Effector memory CD8-positive, alpha-beta T cell (primary cell): ENCODE results near the gene APOO.
"Not testable (repeated sequence)": the region's sequence is repeated elsewhere in the genome, so short reads cannot be mapped to it uniquely, and the experiment has no call there.

ENCODE experiments used
- ATAC-seq: fragments of 150-1000 bp; cut with Tn5 transposase; replicated peaks from 2 replicates; pipeline ENCODE4 v1.10.0; 2021; ENCODE audit warnings: mild to moderate bottlenecking, moderate library complexity
- DNase-seq, 3 experiments: peaks; one replicate each; pipeline ENCODE4 v3.0.0; 2021
- H3K27ac Mint-ChIP-seq, 2 donors: one replicate each; pipeline ENCODE4 v1.8.0; 2022; ENCODE audit warnings: mild to moderate bottlenecking in 2 of 2, mixed read lengths in 2 of 2, moderate library complexity in 2 of 2
- H3K27me3 Mint-ChIP-seq, 2 donors: one replicate each; pipeline ENCODE4 v1.8.0; 2022; ENCODE audit warnings: mixed read lengths in 2 of 2
- H3K36me3 Mint-ChIP-seq: one replicate; pipeline ENCODE4 v1.8.0; 2022; ENCODE audit warnings: mild to moderate bottlenecking, moderate library complexity, mixed read lengths; ENCODE audit not compliant: insufficient read depth
- H3K4me1 Mint-ChIP-seq, 2 donors: one replicate each; pipeline ENCODE4 v1.8.0; 2022; ENCODE audit warnings: low read depth in 2 of 2, mixed read lengths in 2 of 2
- H3K4me3 Mint-ChIP-seq, 2 donors: one replicate each; pipeline ENCODE4 v1.8.0; 2022; ENCODE audit warnings: mild to moderate bottlenecking in 2 of 2, mixed read lengths in 2 of 2, moderate library complexity in 2 of 2
- H3K9me3 Mint-ChIP-seq, 2 donors: one replicate each; pipeline ENCODE4 v1.8.0; 2022; ENCODE audit warnings: mixed read lengths in 2 of 2

APOO gene

GRCh38 chrX:23864742-23865326 is 42.9 kb downstream of the APOO start:
- no peak for ATAC-seq
- Mint-ChIP-seq H3K9me3 (no peaks in the 10 kb centered on the region), H3K4me1 (no peaks in the 10 kb centered on the region), H3K4me3 (no peak overlapping the region), H3K27me3 (no peaks in the 10 kb centered on the region), H3K27ac (no peak overlapping the region), H3K36me3 (no peaks in the 10 kb centered on the region)
- DNase-seq: no peak

- not testable (repeated sequence) for H3K27me3 Mint-ChIP-seq, ATAC-seq, H3K4me3 Mint-ChIP-seq, DNase-seq, H3K4me1 Mint-ChIP-seq, H3K9me3 Mint-ChIP-seq, H3K36me3 Mint-ChIP-seq
- H3K27ac Mint-ChIP-seq: peak overlapping the region in 1 of 2 donors; percentile 77
Measured at GRCh38 chrX:23861952-23862351, 45.8 kb downstream of the APOO start.

- no peaks in the 10 kb centered on the region for H3K4me1 Mint-ChIP-seq
- H3K4me3 Mint-ChIP-seq: no peak overlapping the region
- no peak for DNase-seq
- H3K36me3 Mint-ChIP-seq: peaks cover 4% of the 10 kb centered on the region
- no peaks in the 10 kb centered on the region for H3K9me3 Mint-ChIP-seq
- H3K27me3 Mint-ChIP-seq: no peaks in the 10 kb centered on the region
- no peak for ATAC-seq
- H3K27ac Mint-ChIP-seq: peak overlapping the region in 1 of 2 donors; percentile 77
Measured at GRCh38 chrX:23861215-23861896, 46.4 kb downstream of the APOO start.

GRCh38 chrX:23859238-23859637 is 48.5 kb downstream of the APOO start:
- H3K4me1 Mint-ChIP-seq, H3K9me3 Mint-ChIP-seq, DNase-seq, H3K27me3 Mint-ChIP-seq, H3K4me3 Mint-ChIP-seq, H3K27ac Mint-ChIP-seq, H3K36me3 Mint-ChIP-seq, ATAC-seq: not testable (repeated sequence)

GRCh38 chrX:23857935-23858334 is 49.8 kb downstream of the APOO start:
- Mint-ChIP-seq H3K4me3 (no peak overlapping the region), H3K27ac (peak overlapping the region in 1 of 2 donors; percentile 71)
- ATAC-seq: no peak

GRCh38 chrX:23857363-23857762 is 50.4 kb downstream of the APOO start:
- Mint-ChIP-seq H3K4me3 (no peak overlapping the region), H3K36me3 (peaks cover 4% of the 10 kb centered on the region), H3K9me3 (no peaks in the 10 kb centered on the region), H3K4me1 (no peaks in the 10 kb centered on the region), H3K27me3 (no peaks in the 10 kb centered on the region), H3K27ac (no peak overlapping the region)
- DNase-seq: no peak
- no peak for ATAC-seq

More at GRCh38 chrX:23857935-23858334, 49.8 kb downstream of the APOO start:
- Mint-ChIP-seq H3K4me1 (no peaks in the 10 kb centered on the region), H3K36me3 (peaks cover 4% of the 10 kb centered on the region), H3K27me3 (no peaks in the 10 kb centered on the region), H3K9me3 (no peaks in the 10 kb centered on the region)
- no peak for DNase-seq

- Mint-ChIP-seq H3K9me3 (no peaks in the 10 kb centered on the region), H3K27me3 (no peaks in the 10 kb centered on the region), H3K27ac (no peak overlapping the region), H3K4me1 (no peaks in the 10 kb centered on the region), H3K36me3 (peaks cover 4% of the 10 kb centered on the region), H3K4me3 (no peak overlapping the region)
- no peak for ATAC-seq
- DNase-seq: no peak
Measured at GRCh38 chrX:23855569-23855968, 52.2 kb downstream of the APOO start.

- DNase-seq (no peak), ATAC-seq (no peak)
- Mint-ChIP-seq H3K36me3 (peaks cover 4% of the 10 kb centered on the region), H3K27ac (no peak overlapping the region), H3K9me3 (no peaks in the 10 kb centered on the region), H3K4me1 (no peaks in the 10 kb centered on the region), H3K4me3 (no peak overlapping the region), H3K27me3 (no peaks in the 10 kb centered on the region)
Measured at GRCh38 chrX:23854945-23855344, 52.8 kb downstream of the APOO start.

- ATAC-seq (no peak), DNase-seq (no peak)
- H3K4me1 Mint-ChIP-seq: no peaks in the 10 kb centered on the region
- no peak overlapping the region for H3K4me3 Mint-ChIP-seq
- no peaks in the 10 kb centered on the region for H3K9me3 Mint-ChIP-seq
- no peak overlapping the region for H3K27ac Mint-ChIP-seq
- H3K36me3 Mint-ChIP-seq: peaks cover 4% of the 10 kb centered on the region
- H3K27me3 Mint-ChIP-seq: no peaks in the 10 kb centered on the region
Measured at GRCh38 chrX:23854122-23854521, 53.6 kb downstream of the APOO start.

- no peak overlapping the region for H3K27ac Mint-ChIP-seq
- no peaks in the 10 kb centered on the region for H3K9me3 Mint-ChIP-seq
- ATAC-seq (no peak), DNase-seq (no peak)
- peaks cover 5% of the 10 kb centered on the region for H3K36me3 Mint-ChIP-seq
- H3K4me1 Mint-ChIP-seq: no peaks in the 10 kb centered on the region
- H3K4me3 Mint-ChIP-seq: no peak overlapping the region
- no peaks in the 10 kb centered on the region for H3K27me3 Mint-ChIP-seq
Measured at GRCh38 chrX:23851544-23851943, 56.2 kb downstream of the APOO start.

- H3K27me3 Mint-ChIP-seq: no peaks in the 10 kb centered on the region
- no peak overlapping the region for H3K4me3 Mint-ChIP-seq
- DNase-seq: no peak
- no peaks in the 10 kb centered on the region for H3K4me1 Mint-ChIP-seq
- no peak overlapping the region for H3K27ac Mint-ChIP-seq
- peaks cover 5% of the 10 kb centered on the region for H3K36me3 Mint-ChIP-seq
- no peak for ATAC-seq
- H3K9me3 Mint-ChIP-seq: no peaks in the 10 kb centered on the region
Measured at GRCh38 chrX:23849241-23849640, 58.5 kb downstream of the APOO start.

- H3K27ac Mint-ChIP-seq: no peak overlapping the region
- no peak overlapping the region for H3K4me3 Mint-ChIP-seq
- DNase-seq (no peak), ATAC-seq (no peak)
- H3K36me3 Mint-ChIP-seq: peaks cover 7% of the 10 kb centered on the region
- no peaks in the 10 kb centered on the region for H3K4me1 Mint-ChIP-seq
- no peaks in the 10 kb centered on the region for H3K27me3 Mint-ChIP-seq
- H3K9me3 Mint-ChIP-seq: no peaks in the 10 kb centered on the region
Measured at GRCh38 chrX:23845351-23845817, 62.4 kb downstream of the APOO start.

GRCh38 chrX:23844502-23845138 is 63.1 kb downstream of the APOO start:
- Mint-ChIP-seq H3K4me1 (no peaks in the 10 kb centered on the region), H3K4me3 (no peak overlapping the region), H3K9me3 (no peaks in the 10 kb centered on the region), H3K27ac (no peak overlapping the region), H3K36me3 (peaks cover 7% of the 10 kb centered on the region), H3K27me3 (no peaks in the 10 kb centered on the region)
- DNase-seq (no peak), ATAC-seq (no peak)
